NOMO-1 treated with dmso at 0.1 percent for 144 hours (cell line): Measurements from ENCODE around the gene FBXL13.
A peak's percentile ranks its signal among the peaks of the same experiment; 100 is the strongest.
"Not testable (repeated sequence)": the region's sequence is repeated elsewhere in the genome, so short reads cannot be mapped to it uniquely, and the experiment has no call there.

Experiments
- DNase-seq: peaks from one replicate; lab custom pipeline; 2025; ENCODE audit not compliant: unreplicated experiment; lab: John Stamatoyannopoulos, UW

FBXL13 gene

GRCh38 chr7:102902052-102902451, 172.5 kb downstream of the FBXL13 start:
- not testable (repeated sequence) for DNase-seq

DNA sequence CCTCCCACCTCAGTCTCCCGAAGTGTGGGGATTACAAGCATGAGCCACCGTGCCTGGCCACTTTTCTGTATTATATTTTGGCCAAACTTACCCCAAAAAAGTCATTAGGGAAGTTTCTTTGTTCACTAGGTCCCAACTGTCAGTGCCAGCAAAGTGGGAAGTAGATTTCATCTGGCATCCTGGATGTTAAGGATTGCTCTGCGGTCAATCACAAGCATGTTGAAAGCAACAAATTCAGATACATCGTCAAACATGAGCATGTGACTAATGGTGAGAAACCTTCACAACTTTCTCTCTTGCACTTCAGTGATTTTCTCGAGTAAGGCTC, 176.1 kb downstream of the FBXL13 start:
- no peak for DNase-seq

- DNase-seq, result no peak
Observed at GRCh38 chr7:102897856-102898531, 176.6 kb downstream of the FBXL13 start.

- no peak for DNase-seq
Observed at GRCh38 chr7:102897211-102897631, 177.4 kb downstream of the FBXL13 start.

DNA sequence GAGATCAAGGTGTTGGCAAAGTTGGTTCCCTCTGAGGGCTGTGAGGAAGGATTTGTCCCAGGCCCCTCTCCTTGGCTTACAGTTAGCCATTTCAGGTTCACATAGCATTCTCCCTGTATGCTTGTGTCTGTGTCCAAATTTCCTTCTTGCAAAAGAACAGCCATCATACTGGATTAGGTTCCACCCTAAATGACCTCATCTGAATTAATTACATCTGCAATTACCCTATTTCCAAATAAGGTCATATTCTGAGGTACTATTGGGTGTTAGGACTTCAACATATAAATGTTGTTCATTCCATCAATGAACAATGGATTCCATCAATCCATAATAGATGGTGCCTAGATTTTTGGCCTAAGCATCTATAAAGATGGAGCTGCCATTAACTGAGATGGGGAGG, 178.0 kb downstream of the FBXL13 start:
- DNase-seq, result no peak

GRCh38 chr7:102895602-102896001, 179.0 kb downstream of the FBXL13 start:
- no peak for DNase-seq

GRCh38 chr7:102892631-102893278, 181.8 kb downstream of the FBXL13 start:
- no peak for DNase-seq

- DNase-seq, result no peak
Observed at GRCh38 chr7:102891693-102892261, 182.8 kb downstream of the FBXL13 start.

DNA sequence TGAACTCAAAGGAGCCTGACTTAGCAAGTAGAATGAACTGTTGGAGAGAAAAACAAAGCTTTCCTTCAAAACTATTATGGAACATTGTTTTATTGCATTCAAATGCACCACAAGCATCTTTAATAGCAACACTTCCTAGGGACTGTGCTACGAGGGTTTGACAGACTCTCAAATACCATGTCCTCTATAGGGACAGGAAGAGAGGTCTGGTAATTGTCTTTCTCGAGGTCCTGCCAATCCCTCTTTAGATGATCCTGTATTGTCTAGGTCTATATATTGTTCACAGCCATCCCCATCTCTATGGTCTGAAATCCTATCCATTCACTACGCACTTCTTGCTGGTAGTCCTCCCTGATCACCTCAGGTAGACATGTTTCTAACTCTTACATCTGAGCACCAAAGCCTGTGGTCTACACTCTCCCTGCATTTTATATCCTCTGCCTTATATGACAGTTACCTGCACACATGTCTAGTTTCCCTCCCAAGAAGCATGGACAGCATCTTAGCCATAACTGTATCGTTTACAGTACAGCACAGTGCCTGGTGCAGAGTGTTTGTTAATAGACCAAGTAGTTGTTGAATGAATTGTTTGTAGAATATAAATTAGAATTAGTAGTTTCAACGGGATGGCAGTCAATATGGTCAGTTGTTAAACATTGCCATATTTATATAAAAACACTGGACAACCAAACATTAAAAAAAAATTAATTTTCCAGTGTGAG, 183.5 kb downstream of the FBXL13 start:
- DNase-seq, result no peak

GRCh38 chr7:102890292-102890970, 184.2 kb downstream of the FBXL13 start:
- no peak for DNase-seq

- DNase-seq, result no peak
Observed at GRCh38 chr7:102889851-102890250, 184.7 kb downstream of the FBXL13 start.

GRCh38 chr7:102888561-102889233, 185.9 kb downstream of the FBXL13 start:
- no peak for DNase-seq

GRCh38 chr7:102883098-102883860, 191.3 kb downstream of the FBXL13 start:
- peak; percentile 30 for DNase-seq

DNA sequence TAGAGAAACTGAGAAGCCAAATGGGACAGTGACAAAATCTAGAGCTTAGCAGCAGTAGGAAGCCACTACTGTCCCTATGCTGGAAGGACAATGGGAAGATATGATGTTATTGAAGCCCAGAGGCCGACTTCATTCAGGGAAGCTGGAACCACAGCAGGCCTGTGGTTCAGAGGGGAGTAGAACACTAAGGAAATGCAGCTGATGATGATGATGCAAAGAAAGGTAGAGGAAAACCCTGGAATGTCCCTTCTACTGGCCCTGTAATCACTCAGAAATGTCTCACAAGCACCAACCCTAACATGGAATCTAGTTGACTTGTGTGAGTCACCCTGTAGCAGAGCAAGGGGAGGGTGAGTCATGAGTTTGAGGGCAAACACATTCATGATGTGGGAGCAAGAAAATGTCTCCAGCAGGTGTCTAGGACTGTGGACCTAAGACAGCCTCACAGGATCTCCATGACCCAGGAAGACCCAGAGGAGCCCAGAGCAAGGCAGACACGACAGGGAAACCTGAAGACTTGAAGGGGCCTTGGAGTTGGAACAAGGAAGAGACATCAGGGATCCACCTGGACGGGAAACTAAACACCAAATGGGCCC, 198.8 kb downstream of the FBXL13 start:
- no peak for DNase-seq

DNA sequence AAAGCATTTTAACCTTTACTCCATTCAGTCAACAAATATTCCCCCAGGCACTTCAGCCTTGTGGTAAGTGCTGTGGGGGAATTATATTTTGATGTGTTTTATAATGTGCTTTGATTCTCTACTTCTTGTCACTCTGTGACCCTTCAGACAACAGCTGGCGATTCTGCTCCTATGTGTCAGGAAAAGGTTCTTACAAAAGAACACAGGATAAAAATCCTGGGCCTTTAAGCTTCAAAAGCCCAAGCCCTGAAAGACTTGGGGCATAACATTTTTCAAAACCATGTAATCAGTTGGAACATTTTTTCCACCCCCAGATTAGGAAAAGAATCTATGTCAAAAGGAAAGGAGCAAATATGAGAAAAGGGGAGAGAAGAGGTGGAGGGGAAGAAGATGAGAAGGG, 199.6 kb downstream of the FBXL13 start:
- no peak for DNase-seq

GRCh38 chr7:102874166-102874829, 200.3 kb downstream of the FBXL13 start:
- no peak for DNase-seq

DNA sequence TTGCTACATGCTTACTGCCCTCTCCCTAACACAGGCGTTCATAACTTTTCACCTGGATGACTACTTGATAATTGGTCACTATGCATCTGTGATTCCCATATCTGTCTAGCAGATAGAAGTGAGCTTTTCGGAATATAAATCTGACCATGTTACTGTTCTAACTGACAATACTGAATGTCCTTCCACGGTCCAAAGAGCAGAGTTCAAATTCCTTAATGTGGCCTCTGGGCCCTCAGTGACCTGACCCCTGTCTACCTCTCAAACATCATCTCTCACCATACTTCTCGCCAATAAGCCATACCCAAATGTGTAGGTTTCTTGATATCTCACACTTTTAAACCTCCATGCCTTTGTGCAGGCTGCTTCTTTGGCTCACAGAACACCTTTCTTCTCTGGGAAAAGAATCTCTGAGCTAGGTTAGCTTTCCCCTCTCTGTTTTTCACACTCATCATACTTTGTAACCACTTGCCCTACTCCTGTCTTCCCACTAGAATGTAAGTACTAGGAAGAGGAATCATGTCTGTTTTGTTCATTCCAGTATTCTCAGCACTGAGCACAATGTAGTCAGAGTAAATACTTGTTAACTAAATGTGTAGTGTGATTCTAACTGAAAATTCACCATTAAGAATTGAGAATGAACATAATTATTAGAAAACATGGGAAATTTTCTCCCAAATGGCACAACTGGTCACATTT, 201.0 kb downstream of the FBXL13 start:
- DNase-seq, result no peak

GRCh38 chr7:102872460-102872859, 202.1 kb downstream of the FBXL13 start:
- no peak for DNase-seq

GRCh38 chr7:102869195-102869594, 205.4 kb downstream of the FBXL13 start:
- DNase-seq, result no peak
